ENCODE data around the gene HRAS.

HRAS gene

DNA sequence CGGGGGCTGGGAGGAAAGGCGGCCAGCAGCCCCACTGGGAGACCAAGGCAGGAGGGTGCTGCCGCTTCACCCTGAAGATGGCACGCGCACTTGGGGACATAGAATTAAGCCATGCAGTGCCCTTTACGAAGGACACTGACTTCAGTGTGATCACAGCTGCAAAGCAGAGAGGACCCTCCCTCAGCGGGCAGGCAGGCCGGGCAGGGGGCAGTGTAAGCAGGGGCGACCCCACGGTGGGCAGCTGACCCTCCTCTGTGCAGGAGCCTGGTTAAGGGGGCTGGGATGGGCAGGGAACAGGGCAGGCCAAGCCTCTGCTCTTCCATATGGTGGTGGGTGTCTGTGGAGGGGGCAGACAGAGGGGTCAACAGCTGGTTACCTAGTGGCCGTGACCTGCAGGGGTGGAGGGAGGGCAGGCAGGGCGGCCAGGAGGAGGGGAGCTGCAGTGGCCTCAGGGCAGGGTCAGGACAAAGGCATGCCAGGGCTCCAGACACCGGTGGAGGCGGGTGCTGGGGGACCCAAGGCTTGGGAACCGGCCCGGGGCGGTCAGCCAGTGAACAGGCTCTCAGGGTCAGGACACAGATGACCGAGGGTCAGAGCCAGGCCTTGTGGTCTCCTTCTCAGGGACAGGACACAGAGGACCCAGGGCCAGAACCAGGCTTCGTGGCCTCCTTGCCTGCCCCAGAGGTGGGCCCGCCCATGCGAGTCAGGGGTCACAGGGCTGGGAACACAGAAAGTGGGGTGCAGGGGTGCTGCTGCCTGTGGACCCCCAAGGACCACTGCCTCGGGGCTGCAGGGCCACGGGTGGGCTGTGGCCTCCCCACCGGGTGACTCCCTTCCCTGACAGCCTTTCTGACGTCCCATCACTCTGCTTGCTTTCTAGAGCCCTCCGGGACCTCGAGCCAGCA lies 18.0 kb upstream of the HRAS start:
- no peak for DNase-seq

DNA sequence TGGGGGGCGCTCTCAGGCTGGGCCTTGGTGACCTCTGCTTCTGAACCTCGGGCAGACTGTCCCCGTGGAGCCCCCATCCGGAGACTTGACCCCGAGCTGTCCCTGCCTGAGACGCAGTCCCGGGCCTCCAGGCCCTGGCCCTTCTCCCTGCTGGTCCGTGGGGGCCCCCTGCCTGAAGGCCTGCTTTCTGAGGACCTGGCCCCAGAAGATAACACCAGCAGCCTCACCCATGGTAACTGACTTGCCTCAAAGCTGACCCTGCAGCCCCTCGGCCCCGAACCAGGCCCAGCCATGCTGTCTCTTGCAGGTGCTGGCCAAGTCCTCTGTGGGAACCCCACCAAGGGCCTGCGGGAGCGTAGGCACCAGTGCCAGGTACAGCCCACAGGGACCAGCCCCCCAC lies 16.2 kb upstream of the HRAS start:
- no peak for DNase-seq

DNA sequence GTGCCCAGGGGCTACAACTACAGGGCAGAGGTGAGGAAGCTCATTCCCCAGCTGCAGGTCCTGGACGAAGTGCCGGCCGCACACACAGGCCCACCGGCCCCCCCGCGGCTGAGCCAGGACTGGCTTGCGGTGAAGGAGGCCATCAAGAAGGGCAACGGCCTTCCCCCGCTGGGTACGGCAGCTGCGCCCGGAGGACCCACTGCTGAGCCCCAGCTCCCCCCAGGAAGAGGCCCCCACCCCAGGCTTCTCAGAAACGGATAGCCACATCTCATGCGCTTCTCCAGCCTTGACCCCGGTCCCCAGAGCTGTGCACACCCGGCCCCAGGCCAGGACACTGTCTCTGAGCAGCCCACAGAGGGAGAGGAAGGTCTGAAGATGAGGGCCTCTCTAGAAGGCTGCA lies 15.8 kb upstream of the HRAS start:
- DNase-seq, result no peak

DNA sequence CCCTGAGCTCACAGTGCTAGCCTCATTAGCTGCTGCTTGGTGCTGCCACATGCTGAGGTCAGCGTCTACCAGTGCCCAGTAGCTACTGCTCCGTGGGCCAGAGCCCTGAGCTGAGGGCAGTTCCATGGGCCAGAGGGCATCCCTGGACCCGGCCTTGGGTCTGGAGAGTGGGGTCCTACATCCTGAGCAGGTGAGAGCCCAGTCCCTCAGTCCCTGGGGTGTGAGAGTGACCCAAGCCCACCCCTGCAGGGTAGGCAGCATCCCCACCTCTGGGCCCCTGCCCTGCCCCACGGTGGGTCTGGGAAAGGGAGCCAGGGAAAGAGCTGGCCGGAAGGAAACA lies 15.3 kb upstream of the HRAS start:
- no peak for DNase-seq

DNA sequence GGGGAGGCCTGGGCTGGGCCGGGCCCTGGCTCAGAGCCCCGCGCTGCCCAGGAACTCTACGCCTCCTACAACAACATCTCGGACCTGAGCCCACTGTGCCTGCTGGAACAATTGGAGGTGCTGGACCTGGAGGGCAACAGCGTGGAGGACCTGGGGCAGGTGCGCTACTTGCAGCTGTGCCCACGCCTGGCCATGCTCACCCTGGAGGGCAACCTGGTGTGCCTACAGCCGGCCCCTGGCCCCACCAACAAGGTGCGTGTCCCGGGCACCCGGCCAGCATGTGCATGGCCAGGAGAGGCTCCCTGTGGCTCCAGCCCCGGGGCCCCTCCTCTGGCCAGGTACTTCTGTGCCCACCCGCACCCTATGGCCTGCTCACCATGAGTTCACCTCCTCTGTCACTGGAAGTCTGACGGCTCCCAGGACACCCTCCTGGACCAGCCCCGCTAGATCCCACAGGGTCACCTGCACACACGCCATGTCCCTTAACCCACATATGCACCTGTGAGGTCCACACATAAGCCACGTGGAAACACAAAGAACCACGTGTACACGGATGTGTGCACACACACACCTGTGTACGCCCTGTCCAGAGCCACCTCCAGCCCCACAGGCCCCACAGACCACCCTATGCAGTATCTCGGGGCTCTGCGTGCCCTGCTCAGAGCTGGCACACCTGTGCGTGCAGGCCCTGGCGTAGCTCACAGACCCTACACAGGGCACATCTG lies 14.8 kb upstream of the HRAS start:
- DNase-seq, result no peak

DNA sequence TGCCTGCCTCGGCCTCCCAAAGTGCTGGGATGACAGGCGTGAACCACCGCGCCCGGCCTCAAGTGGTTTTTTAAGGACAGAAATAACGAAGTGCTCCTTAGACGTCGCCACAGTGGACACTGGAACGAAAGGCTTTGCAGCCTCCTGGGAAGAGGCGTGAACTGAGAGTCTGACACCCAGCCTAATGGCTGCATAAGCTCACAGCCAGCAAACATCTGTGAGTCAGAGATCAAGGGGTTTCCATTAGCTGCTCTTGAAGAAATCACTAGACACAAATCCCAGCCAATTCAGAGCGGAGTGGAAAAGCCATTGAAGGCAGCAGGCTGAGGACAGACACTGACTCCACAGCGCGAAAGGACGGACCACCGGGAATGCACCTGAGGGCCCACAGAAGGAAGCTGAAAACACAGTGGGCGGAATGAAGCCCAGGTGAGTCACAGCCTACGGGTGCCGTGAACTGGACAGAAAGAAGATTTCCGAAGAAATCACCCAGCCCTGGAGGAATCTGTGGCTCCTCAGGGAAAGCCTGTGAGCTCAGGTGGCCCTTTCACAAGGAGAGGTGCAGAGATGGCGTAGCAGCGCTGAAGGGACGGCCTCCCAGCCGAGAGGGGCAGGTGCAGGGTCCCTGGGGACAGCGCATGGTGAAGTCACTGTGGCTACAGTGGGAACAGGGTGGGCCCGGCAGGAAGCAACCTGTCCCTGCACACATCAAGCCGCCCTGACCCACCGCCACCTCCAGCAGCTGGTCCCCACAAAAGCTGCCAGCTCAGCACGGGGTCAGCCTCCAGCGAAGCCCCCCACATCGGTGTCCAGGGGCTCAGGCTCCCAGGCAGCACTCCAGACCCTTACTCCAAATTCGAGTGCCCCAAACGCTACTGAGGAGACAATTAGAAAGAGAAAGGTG lies 13.6 kb upstream of the HRAS start:
- DNase-seq, result no peak

DNA sequence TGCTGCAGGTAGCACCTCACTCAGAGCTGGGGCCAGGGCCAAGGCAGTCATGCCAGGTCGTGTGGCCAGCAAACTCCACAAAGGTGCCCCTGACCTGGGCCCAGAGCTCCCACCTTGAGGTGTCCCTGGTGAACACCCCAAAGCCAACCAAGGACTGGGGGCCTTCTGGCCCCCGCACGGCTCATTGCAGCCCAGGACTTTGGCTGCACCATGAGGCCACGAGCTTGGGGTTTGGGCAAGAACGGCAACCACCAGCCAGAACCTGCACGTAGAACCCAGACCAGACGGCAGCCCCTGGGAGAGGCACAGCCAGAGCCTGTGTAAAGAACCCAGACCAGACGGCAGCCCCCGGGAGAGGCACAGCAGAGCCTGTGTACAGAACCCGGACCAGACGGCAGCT lies 9.8 kb upstream of the HRAS start:
- no peak for DNase-seq

DNA sequence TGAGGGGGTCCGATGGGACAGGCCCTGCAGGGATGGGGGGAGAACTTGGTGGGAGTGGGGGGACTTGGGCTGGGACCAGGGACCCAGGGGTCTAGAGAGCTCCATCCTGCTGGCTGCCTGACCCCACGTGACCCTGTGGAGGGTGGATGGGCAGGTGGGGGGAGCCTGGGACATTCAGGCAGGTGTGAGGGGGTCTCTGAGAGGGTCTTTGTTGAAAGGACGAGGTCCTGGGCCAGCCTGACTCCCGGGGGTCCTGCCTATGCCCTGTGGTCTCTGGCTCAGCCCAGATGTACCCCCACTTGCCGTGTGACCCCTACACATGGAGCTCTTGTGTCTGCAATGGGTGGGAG lies 9.4 kb upstream of the HRAS start:
- no peak for DNase-seq

DNA sequence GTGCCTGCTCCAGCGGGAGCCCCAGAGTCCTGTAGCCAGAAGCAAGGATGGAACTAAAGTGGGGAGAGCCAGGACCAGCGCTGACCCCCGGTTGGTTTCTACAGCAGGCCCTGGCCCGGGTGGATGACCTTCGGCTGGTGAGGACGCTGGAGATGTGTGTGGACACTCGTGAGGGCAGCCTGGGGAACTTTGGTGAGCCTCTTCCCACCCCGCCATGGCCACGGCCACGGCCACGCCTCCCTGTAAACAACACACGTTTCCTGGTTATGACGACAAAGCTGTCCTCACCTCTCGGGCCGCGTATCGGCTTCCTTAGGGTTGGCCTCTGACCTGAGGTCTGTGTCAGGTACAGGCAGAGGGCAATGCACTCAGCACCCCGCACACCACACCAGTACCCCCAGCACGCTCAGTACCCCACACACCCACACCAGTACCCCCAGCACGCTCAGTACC lies 6.1 kb upstream of the HRAS start:
- no peak for DNase-seq

DNA sequence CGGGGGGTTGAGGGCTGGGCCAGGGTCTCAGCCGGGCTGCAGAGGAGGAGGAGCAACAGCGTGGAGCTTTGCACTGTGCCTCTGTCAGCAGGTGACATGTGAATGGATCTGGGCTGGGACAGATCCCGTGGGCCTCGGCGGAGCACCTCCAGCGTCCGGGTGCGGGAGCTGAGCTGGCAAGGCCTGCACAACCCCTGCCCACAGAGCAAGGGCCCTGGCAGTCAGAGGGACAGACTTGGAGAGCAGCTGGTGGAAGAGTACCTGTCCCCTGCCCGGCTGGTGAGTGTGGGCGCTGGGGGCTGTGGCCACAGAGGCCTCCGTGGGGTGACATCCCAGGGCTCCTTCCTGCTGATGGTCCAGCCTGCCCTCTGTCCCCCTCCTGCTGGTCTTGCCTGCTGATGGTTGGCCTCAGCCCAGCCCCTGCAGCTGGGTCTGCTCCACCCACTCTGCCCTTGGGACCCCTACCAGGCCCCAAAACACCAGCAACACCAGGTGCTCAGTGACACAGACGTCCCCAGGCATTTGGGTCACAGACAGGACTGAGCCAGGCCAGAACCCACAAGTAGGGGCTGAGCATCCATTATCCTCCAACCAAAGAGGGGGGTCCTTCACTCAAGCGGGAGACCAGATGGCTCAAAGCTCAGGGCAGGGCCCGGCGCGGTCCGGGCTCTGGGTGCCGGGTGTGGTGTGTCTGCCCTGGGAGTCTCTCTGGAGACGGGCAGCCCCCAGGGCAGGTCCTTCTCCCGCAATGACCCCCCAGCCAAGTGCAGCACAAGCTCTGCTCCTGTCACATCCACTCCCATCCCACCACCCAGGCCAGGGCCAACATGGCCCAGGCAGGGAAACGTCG lies 5.4 kb upstream of the HRAS start:
- DNase-seq, result no peak

DNA sequence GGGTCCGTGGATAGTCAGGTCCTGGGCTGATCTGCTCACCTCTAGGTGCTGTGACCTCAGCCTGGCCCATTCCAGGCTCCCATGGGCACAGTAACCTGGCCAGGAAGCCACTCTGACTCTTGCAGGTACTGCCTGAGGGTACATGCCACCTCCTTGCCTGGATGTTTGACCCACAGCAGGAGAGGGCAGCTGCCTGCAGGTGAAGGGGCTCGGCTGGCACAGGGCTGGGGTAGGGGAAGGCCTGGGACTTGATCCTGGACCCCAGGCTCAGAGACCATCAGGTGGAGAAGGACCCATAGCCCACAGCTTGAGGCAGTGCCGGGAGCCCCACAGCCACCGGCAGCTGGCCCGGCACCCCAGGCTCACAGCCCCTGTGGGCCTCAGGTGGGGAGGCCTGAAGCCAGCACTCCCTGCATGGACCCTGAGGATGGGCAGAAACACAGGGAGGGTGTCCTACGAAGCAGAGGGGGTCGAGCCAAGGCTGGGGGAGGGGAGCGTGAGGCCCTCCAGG lies 4.7 kb upstream of the HRAS start:
- DNase-seq, result no peak

DNA sequence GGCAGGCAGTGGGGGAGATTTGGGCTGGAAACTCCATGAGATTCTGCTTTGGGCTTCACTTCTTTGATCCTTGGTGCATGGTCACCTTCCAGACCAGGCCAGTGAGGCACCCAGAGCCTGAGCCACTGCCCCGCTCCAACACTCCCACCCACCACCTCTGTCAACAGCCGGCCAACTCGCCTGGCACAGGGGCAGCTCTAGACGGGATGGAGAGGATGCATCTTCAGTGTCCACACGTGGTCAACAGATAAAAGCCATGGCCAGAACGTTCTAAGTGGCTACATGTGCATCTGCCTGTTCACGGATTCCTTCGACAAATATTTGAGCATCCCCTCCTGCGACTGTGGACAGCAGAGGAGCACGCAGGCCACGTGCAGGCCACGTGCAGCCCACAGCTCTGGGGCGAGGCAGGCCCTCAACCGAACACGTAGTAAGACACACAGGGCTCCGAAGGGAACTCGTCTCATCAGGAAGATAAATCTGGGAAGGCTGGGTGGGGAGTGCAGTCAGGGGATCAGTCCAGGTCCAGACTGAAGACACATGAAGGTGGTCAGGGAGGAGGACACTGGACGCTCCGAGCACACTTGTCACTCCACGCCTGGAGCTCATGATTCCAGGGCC lies 3.2 kb upstream of the HRAS start:
- DNase-seq, result no peak

DNA sequence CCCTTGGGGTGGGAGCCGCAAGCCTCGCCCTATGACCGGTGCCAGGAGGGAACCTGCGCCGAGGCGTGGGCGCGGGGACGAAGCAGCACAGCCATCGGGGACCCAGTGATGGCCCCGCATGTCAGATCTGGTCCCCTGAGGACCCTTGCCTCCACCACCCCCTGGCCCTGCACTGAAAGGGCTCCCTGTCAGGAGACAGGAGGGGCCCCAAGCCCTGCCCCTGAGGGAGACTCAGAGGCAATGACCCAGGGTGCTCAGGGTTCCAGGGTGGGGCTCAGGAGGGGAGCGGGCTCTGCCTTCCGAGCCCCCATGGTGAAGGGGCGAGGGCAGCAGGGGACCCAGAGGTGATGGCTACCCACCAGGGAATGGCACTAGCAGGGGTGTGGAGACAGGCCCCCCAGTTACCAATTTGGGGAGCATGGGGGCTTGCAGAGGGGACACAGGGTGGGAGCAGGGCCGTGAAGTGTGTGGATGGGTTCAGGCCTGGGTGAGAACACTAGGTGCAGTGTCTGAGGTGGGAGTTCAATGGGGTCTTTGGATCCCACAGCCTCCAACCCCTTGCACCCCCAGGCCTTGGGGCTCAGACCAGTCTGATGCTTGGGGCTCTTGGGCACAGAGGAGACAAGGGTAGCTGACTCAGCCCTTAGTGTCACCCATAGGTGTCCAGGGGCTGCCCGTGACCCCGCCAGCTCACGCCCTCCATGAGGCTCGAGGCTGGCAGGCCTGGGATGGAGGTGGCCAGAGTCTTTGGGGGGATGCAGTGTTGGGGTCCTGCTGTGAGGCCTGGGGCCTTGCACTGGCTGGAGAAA lies 2.5 kb upstream of the HRAS start:
- DNase-seq, result no peak

DNA sequence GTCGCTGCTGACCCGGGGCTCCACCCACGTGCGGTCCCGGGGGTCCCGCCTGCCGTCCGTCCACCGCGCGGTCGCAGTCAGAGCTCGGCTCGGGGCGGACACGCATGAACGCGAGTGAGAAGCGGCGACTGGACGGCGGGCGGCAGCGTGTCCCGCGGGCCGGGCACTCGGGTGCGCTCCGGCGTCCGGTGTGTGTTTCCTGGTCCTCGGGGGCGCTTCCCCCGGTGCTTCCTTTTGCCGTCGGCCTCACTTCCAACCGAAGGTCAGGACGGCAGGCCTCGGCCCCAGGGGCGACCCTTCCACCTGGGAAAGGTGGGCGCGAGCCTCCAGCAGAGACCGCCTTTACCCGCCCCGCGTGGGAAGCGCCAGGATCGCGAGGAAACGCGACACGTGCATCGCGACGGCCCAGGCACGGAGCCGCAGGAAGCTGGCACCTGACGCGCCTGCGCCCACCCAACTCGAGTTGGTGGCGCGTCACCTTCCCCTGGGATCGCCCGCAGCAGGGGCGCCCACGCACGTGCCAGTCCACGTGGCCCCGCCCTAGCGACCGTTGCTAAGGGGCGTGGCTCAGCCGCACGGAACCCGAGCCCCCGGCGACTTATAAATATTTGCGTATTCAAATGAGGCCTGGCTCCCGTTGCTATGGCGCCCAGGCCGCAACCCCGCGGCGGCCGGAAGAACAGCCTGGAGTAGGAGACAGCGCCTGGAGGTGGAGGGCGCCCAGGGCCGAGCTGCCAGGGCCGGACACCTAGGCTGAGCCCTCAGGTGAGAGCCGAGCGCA lies 1.7 kb upstream of the HRAS start, which contains the start of gene LRRC56:
LRRC56 (plus strand) TSS at position 687 of the 781 bp plus-strand sequence. CDS start 3,158 bp downstream, outside the sequence.
- peak; percentile 94 to 96 for DNase-seq

DNA sequence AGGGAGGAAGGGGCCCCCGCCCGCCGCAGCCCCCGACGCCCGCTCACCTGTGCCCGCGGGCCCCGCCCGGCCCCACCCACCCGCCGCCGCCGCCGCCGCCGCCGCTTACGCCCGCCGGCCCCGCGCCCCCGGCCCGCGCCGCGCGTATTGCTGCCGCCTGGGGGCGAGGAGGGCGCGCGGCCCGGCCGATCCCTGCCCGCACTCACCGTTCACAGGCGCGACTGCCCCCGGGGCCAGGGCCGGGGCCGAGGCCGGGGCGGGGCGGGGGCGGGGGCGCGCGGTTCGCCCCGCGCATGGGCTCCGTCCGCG lies 212 bp downstream of the HRAS start:
- no peak for DNase-seq

DNA sequence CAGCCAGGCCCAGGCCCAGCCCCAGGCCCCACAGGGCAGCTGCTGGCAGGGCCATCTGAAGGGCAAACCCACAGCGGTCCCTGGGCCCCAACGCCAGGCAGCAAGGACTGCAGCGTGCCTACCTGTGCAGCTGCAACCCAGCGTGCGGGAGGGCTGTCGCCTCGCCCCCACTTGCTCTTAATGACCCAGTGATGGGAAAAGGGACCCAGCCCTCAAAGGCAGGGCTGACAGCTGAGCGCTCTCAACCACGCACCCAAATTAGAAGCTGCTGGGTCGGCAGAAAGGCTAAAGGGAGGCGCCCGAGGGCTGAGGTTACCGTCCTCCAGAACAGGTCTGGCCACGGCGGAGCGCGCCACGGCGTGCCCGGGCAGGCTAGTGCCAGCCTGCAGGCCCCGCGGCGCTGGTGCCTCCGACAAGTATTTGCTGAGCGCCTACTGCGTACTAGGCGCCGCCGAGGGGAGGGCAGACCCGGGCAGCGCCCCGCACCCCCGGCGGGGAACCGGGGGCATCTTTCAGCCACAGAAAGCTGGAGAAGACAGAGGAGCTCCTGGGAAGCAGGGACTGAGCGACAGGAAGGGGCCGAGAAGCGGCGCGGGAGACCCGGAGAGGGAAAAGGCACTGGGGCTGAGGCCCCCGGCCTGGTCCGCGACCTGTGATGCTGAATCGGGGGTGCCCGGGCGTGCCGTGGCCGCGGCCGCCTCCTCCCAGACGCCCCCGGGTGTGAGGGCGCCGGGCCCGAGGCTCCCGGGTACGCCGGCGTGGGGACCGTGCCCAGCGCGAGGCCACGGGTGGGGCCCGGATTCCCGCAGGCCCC lies 773 bp downstream of the HRAS start:
- DNase-seq, result peak in 1 of 2 donors; percentile 30

DNA sequence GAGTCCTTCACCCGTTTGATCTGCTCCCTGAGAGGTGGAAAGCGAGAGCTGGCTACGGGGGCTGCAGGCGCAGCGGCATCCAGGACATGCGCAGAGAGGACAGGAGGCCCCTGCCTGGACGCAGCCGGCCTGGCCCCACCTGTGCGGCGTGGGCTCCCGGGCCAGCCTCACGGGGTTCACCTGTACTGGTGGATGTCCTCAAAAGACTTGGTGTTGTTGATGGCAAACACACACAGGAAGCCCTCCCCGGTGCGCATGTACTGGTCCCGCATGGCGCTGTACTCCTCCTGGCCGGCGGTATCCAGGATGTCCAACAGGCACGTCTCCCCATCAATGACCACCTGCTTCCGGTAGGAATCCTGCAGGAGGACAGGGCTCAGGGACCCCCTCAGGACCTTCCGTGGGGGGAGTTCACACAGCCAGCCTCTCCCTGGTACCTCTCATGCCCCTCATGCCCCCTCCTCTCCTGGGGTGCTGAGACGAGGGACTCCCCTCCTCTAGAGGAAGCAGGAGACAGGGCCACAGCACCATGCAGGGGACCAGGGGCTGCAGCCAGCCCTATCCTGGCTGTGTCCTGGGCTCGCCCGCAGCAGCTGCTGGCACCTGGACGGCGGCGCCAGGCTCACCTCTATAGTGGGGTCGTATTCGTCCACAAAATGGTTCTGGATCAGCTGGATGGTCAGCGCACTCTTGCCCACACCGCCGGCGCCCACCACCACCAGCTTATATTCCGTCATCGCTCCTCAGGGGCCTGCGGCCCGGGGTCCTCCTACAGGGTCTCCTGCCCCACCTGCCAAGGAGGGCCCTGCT lies 1.6 kb downstream of the HRAS start:
- no peak for DNase-seq

DNA sequence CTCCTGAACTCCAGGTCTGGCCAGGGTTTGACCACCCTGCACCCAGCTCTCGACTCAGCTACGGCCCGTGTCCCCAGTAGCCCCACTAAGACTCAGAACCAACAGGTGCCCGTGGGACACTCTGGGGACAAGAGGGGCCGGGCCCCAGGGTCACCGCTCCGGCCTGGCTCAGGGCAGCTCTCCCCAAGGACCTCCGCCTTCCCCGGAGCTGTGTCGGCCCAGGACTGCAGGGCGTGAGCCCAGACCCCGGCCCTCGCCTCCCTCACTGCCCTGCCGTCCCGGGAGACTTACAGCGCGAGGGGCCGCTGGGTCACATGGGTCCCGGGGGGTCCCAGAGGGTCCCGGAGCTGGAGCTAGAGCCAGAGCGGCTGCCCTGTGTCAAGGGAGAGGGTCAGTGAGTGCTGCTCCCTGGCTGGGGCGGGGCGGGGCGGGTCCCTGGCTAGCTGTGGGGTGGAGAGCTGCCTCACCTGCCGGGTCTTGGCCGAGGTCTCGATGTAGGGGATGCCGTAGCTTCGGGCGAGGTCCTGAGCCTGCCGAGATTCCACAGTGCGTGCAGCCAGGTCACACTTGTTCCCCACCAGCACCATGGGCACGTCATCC lies 2.3 kb downstream of the HRAS start:
- no peak for DNase-seq
